HUES48 (cell line): ENCODE measurements around the gene ECHS1.

Source experiments
- H3K27ac ChIP-seq: one replicate; pipeline ENCODE4 v1.7.0; 2013; ENCODE audit warnings: low read depth, low read length, inconsistent platforms
- H3K27me3 ChIP-seq: 2 replicates; pipeline ENCODE4 v1.6.1; 2013; ENCODE audit warnings: mild to moderate bottlenecking, low read length; ENCODE audit not compliant: control insufficient read depth, insufficient read depth
- H3K36me3 ChIP-seq: 2 replicates; pipeline ENCODE4 v1.6.1; 2013; ENCODE audit warnings: low read length; ENCODE audit not compliant: control insufficient read depth, insufficient read depth
- H3K4me1 ChIP-seq: 2 replicates; pipeline ENCODE4 v1.6.1; 2013; ENCODE audit warnings: mild to moderate bottlenecking, low read length; ENCODE audit not compliant: control insufficient read depth, insufficient read depth
- H3K4me3 ChIP-seq: 2 replicates; pipeline ENCODE4 v1.5.1; 2013; ENCODE audit warnings: mild to moderate bottlenecking, low read depth, low read length
- H3K9ac ChIP-seq: 2 replicates; pipeline ENCODE4 v1.6.1; 2013; ENCODE audit warnings: mild to moderate bottlenecking, low read depth, low read length, moderate library complexity
- H3K9me3 ChIP-seq: 2 replicates; pipeline ENCODE4 v1.6.1; 2013; ENCODE audit warnings: low read length; ENCODE audit not compliant: control insufficient read depth, insufficient read depth

ECHS1 gene

GRCh38 chr10:133349160-133349568 is 24.0 kb downstream of the ECHS1 start:
- Histone ChIP-seq H3K4me1 (no peaks in the 10 kb centered on the region; the same call in 1 of the 2 replicates), H3K27ac (no peak overlapping the region), H3K27me3 (no peaks in the 10 kb centered on the region), H3K4me3 (no peak overlapping the region), H3K36me3 (no peaks in the 10 kb centered on the region), H3K9ac (no peak overlapping the region), H3K9me3 (no peaks in the 10 kb centered on the region)

- Histone ChIP-seq H3K27ac (no peak overlapping the region), H3K27me3 (no peaks in the 10 kb centered on the region), H3K9me3 (no peaks in the 10 kb centered on the region), H3K4me3 (no peak overlapping the region), H3K36me3 (no peaks in the 10 kb centered on the region), H3K9ac (no peak overlapping the region), H3K4me1 (no peaks in the 10 kb centered on the region; the same call in 1 of the 2 replicates)
These were observed 25.2 kb downstream of the ECHS1 start for GRCh38 chr10:133347710-133348517.

- H3K9me3 ChIP-seq, result no peaks in the 10 kb centered on the region
- H3K27me3 ChIP-seq, result no peaks in the 10 kb centered on the region; the same call in 1 of the 2 replicates
- H3K9ac ChIP-seq, result no peak overlapping the region
- no peaks in the 10 kb centered on the region; the same call in 1 of the 2 replicates for H3K4me1 ChIP-seq
- H3K36me3 ChIP-seq, result no peaks in the 10 kb centered on the region
- H3K27ac ChIP-seq, result no peak overlapping the region
- no peak overlapping the region for H3K4me3 ChIP-seq
These were observed 26.7 kb downstream of the ECHS1 start for GRCh38 chr10:133346413-133346812.

GRCh38 chr10:133344236-133344635 is 28.9 kb downstream of the ECHS1 start:
- Histone ChIP-seq H3K4me1 (no peaks in the 10 kb centered on the region), H3K27ac (no peak overlapping the region), H3K9ac (no peak overlapping the region), H3K27me3 (no peaks in the 10 kb centered on the region; the same call in 1 of the 2 replicates), H3K4me3 (no peak overlapping the region), H3K9me3 (no peaks in the 10 kb centered on the region), H3K36me3 (no peaks in the 10 kb centered on the region)

- Histone ChIP-seq H3K9me3 (no peaks in the 10 kb centered on the region), H3K9ac (no peak overlapping the region), H3K4me1 (no peaks in the 10 kb centered on the region)
These were observed 29.6 kb downstream of the ECHS1 start for GRCh38 chr10:133343558-133343957.

GRCh38 chr10:133342942-133343341 is 30.2 kb downstream of the ECHS1 start:
- no peak overlapping the region for H3K4me3 ChIP-seq
- H3K36me3 ChIP-seq, result no peaks in the 10 kb centered on the region
- H3K27me3 ChIP-seq, result no peaks in the 10 kb centered on the region; the same call in 1 of the 2 replicates
- H3K4me1 ChIP-seq, result no peaks in the 10 kb centered on the region
- no peak overlapping the region for H3K9ac ChIP-seq
- H3K9me3 ChIP-seq, result no peaks in the 10 kb centered on the region
- H3K27ac ChIP-seq, result no peak overlapping the region

More at GRCh38 chr10:133343558-133343957, 29.6 kb downstream of the ECHS1 start:
- Histone ChIP-seq H3K27ac (no peak overlapping the region), H3K36me3 (no peaks in the 10 kb centered on the region), H3K27me3 (no peaks in the 10 kb centered on the region; the same call in 1 of the 2 replicates), H3K4me3 (no peak overlapping the region)

- no peak overlapping the region for H3K4me3 ChIP-seq
- no peak overlapping the region for H3K27ac ChIP-seq
- H3K9me3 ChIP-seq, result no peaks in the 10 kb centered on the region
- H3K36me3 ChIP-seq, result no peaks in the 10 kb centered on the region
- no peak overlapping the region for H3K9ac ChIP-seq
- H3K27me3 ChIP-seq, result peaks cover 9% of the 10 kb centered on the region
- H3K4me1 ChIP-seq, result no peaks in the 10 kb centered on the region
These were observed 31.2 kb downstream of the ECHS1 start for GRCh38 chr10:133341983-133342382.

GRCh38 chr10:133339708-133340380 is 33.3 kb downstream of the ECHS1 start:
- Histone ChIP-seq H3K4me1 (no peaks in the 10 kb centered on the region), H3K9me3 (no peaks in the 10 kb centered on the region), H3K27me3 (peaks cover 30% of the 10 kb centered on the region), H3K9ac (no peak overlapping the region), H3K27ac (no peak overlapping the region), H3K36me3 (no peaks in the 10 kb centered on the region), H3K4me3 (no peak overlapping the region)

GRCh38 chr10:133338080-133339071 is 34.8 kb downstream of the ECHS1 start:
- H3K4me1 ChIP-seq, result no peaks in the 10 kb centered on the region
- H3K4me3 ChIP-seq, result no peak overlapping the region
- H3K27me3 ChIP-seq, result peaks cover 43% of the 10 kb centered on the region
- H3K9me3 ChIP-seq, result no peaks in the 10 kb centered on the region
- H3K36me3 ChIP-seq, result no peaks in the 10 kb centered on the region
- no peak overlapping the region for H3K9ac ChIP-seq
- no peak overlapping the region for H3K27ac ChIP-seq

GRCh38 chr10:133337370-133337725 is 35.8 kb downstream of the ECHS1 start:
- H3K27me3 ChIP-seq, result peaks cover 52% of the 10 kb centered on the region
- H3K9ac ChIP-seq, result no peak overlapping the region
- H3K4me1 ChIP-seq, result no peaks in the 10 kb centered on the region
- H3K9me3 ChIP-seq, result no peaks in the 10 kb centered on the region
- no peak overlapping the region for H3K4me3 ChIP-seq
- H3K27ac ChIP-seq, result no peak overlapping the region
- H3K36me3 ChIP-seq, result no peaks in the 10 kb centered on the region
